Breast epithelium (tissue), 3 donors: Measurements from ENCODE around the gene BLOC1S6.

Experiments used
- POLR2A ChIP-seq: fragments of 450-650 bp; IDR thresholded peaks from one replicate; pipeline ENCODE4 v1.6.1; 2016; ENCODE audit warnings: antibody characterized with exemption, mild to moderate bottlenecking, moderate library complexity
- POLR2AphosphoS5 ChIP-seq, 3 donors: sonication (generic); formaldehyde crosslinking; IDR thresholded peaks; one replicate each; pipeline ENCODE4 v1.6.1; 2017; ENCODE audit warnings: antibody characterized with exemption in 3 of 3
- TF ChIP-seq, protein P1 (sequence below), 3 donors: fragments of 450-650 bp; IDR thresholded peaks; one replicate each; pipeline ENCODE4 v1.5.1; 2016 to 2017; ENCODE audit warnings: antibody characterized with exemption in 3 of 3, mild to moderate bottlenecking in 3 of 3, moderate library complexity in 3 of 3

GRCh38 chr15:45606841-45607240 lies 19.7 kb downstream of the BLOC1S6 start:
- TF ChIP-seq, protein P1, sequence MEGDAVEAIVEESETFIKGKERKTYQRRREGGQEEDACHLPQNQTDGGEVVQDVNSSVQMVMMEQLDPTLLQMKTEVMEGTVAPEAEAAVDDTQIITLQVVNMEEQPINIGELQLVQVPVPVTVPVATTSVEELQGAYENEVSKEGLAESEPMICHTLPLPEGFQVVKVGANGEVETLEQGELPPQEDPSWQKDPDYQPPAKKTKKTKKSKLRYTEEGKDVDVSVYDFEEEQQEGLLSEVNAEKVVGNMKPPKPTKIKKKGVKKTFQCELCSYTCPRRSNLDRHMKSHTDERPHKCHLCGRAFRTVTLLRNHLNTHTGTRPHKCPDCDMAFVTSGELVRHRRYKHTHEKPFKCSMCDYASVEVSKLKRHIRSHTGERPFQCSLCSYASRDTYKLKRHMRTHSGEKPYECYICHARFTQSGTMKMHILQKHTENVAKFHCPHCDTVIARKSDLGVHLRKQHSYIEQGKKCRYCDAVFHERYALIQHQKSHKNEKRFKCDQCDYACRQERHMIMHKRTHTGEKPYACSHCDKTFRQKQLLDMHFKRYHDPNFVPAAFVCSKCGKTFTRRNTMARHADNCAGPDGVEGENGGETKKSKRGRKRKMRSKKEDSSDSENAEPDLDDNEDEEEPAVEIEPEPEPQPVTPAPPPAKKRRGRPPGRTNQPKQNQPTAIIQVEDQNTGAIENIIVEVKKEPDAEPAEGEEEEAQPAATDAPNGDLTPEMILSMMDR (IDR thresholded peaks at IDR 0.05): no peak
- TF ChIP-seq POLR2AphosphoS5 (IDR thresholded peaks at IDR 0.05) (no peak), POLR2A (no peak)
